Stimulated activated CD8-positive, alpha-beta memory T cell treated with anti-CD3 and anti-CD28 coated beads, Interleukin-2, amount 100 ng/mL, for 48 hours (primary cell): ENCODE data around the gene PBXIP1.
A peak's percentile ranks its signal among the peaks of the same experiment; 100 is the strongest.

Experiments used
- DNase-seq, 2 donors: peaks; one replicate each; pipeline ENCODE4 v3.0.0-alpha.2; 2020; ENCODE audit warnings: low read depth in 2 of 2

PBXIP1 gene

DNA sequence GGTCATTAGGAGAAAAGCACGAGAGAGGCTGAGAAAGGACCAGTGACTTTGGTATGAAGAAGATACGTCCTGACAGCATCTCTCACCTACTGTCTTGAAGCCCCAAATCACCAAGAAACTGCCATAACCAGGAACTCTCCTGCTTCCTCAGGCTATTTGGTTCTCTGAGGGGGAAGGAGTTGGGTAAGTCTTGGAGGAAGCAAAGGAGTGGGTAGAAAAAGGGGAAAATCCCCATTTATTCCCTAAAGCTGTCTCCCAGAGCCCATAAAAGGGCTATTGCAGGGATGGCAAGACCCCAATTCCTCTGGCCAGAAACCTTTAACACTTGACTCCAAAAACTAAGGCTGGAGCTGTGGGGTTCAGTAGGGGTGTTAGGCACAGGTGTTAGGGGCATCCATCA lies 2.1 kb upstream of the PBXIP1 start:
- no peak for DNase-seq

DNA sequence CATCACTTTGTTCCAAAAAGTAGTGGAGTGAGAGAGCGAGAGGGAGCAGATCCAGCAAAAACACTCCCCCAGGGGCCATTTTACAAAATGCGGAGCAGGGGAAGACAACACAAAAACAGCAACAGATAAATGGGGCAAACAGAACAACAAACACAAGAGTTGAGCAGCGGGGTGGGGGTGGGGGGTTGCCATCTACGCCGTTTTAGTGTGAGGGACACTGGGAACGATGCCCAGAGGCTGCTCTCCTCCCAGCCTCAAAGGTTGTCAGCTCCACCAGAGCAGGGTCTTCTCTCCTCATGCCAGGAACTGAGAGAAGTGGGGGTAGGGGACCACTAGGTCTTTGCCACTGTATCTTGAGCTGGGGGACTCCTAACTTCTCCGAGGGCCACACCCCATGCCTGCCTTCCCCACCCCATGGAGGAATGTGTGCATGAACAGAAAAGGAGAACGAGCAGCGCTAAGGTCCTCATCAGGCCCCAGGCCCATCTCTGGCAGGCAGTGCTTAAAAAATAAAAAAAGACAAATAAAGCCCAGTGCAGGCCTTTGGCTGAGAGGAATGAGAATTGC lies 1.3 kb upstream of the PBXIP1 start:
- DNase-seq: no peak

DNA sequence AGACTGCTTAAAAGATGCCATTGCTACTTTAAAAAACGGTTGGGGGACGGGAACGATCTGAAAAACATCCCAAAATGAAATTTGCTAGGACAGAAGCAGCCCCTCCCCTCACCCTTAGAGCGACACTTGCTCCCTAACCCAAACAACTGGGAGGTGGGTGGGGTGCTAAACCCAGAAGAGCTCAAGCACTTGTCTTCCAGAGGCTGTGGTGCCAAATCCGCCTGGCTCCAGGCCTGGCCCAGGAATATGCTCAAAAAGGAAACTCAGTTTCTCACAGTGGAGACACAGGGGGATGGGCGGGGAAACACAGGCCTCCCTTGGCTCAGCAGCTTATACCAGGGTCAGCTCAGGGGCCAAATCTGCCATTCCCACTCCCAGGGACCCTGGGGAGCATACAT lies 644 bp upstream of the PBXIP1 start:
- no peak for DNase-seq

DNA sequence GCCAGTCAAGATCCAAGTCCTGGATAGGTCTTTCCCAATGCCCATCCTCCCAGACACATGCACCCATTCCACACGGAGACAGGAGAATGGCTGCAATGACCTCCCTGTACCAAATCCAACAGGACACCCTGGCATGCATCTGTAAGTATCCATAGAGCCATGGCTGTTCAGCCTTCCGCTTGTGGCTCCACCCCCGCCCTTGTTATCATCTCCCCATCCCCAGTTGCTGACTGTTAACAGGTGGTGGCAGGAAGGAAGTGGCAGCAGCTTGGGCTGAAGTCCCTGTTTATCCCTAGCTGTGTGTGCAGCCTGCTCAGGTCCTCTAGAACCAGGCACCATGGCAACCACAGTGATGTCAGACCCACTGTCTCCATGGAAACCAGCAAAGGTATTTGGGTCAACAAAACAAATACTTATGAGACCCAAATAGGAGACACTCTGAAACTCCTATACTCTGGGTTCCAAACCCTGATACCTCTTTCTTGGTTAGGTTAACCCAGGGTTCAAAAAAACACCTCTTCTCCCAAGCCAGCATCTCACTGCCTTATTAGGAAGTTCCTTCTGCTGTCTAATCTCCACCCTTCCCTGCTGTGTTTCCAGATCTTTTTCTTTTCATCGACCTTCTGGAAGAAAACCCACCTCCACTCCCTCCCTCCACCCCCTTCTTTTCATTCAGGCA lies 721 bp downstream of the PBXIP1 start:
- peak; percentile 52 to 62 for DNase-seq

DNA sequence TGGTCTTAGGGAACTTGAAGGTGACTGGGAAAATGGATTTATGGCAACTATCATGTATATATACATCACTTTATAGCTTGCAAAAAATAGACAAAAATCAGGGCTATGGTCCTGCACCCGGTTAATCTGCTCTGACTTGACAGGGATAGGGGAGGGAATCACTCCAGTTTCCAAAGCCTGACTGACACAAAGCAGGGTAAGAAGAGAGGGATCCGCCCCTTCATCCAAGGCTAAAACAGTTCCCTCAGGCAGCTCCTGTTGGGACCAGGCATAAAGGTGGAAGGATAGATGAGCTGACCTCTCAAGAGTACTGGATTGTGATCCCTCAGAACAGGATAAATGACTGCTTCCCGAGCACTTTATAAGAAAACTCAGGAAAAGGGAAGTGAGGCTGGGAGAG lies 1.4 kb downstream of the PBXIP1 start:
- DNase-seq: no peak

DNA sequence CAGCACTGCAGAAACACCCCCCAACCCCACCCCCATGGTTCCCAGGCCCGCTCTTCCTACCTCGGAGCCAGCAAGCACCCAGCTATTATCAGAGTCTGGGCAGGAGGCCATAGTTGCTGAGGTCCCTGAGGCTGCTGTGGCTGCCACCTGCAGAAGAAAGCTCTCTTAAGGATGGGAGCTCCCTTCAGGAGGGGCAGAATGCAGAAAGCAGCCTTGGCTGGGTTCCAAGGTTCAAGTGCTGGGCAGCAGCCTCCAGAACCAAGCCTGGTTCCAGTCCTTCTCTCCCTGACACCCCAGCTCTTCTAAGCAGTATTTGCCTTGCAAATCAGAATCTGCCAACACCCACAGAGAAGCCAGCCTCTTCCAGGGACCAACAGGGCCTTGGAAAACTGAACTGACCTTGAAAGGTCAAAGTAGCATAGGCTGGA lies 2.3 kb downstream of the PBXIP1 start:
- no peak for DNase-seq

DNA sequence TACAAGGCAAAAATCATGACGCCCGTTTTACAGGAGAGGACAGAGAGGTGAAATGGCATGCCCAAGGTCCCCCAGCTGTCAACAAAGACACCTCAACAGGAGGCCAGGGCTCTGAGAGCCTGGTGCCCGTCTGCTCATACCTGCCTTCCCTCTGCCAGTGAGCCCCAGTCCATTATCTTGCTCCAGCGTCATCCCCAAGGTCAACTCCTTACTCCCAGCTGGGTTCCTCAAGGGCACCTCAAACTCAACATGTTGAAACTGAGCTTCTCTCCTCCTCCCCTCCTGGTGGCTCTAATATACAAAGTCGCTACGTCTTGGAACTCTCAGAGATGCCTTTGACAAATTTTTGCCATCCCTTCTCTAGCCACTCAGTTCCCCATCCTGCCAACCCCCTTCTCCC lies 3.2 kb downstream of the PBXIP1 start:
- no peak for DNase-seq

DNA sequence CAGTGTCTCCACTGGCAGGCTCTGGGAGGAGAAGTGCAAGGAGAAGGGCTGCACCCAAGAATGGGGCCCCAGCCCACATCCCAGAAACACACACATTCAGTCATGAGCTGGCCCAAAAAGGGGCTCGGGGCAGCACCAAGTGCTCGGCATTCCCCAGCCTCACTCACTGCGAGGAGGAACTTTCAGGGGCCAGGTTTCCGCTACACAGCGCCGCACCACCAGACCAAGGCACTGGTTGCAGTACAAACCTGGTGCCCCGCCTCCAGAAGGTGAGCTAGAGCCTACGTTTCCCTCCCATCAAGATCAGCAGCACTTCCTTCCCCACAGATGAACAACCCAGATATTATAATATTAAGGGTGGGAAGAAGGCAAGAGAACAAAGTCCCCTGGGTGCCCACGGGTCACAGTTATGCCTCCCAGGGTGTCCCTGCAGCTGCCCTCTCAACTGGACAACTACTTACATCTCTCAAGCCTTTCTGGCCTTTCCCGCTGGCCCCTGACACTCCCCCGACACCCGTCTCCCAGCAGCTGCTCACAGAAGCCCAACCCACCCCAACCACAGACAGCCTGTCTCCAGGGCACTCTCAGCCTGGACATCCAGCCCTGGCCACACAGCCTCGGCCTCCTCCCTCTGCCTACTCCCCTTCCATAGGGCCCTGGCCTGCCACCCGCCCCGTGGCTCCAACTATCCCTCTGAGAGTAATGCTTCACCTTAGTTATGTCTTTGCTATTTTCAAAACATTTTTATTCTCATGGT lies 3.8 kb downstream of the PBXIP1 start:
- DNase-seq: peak; percentile 30 to 47

DNA sequence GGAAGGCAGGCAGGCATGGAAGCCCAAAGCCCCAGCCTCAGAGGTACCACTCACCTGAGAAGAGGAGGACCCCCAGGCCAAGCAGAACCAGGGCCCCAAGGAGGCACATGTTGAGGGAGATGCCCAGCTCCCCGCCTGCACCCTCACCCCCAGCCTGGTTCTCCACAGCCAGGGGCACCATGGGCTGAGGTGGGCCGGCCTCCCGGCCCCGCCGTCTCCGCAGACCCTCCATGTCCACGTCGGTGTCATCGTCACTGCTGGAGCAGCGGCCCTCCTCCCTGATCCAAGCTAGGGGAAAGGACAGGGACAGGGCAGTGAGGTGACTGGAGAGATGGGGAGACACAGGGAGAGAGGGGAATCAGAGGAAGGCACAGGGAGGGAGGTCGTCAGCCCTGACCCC lies 7.8 kb downstream of the PBXIP1 start:
- no peak for DNase-seq

DNA sequence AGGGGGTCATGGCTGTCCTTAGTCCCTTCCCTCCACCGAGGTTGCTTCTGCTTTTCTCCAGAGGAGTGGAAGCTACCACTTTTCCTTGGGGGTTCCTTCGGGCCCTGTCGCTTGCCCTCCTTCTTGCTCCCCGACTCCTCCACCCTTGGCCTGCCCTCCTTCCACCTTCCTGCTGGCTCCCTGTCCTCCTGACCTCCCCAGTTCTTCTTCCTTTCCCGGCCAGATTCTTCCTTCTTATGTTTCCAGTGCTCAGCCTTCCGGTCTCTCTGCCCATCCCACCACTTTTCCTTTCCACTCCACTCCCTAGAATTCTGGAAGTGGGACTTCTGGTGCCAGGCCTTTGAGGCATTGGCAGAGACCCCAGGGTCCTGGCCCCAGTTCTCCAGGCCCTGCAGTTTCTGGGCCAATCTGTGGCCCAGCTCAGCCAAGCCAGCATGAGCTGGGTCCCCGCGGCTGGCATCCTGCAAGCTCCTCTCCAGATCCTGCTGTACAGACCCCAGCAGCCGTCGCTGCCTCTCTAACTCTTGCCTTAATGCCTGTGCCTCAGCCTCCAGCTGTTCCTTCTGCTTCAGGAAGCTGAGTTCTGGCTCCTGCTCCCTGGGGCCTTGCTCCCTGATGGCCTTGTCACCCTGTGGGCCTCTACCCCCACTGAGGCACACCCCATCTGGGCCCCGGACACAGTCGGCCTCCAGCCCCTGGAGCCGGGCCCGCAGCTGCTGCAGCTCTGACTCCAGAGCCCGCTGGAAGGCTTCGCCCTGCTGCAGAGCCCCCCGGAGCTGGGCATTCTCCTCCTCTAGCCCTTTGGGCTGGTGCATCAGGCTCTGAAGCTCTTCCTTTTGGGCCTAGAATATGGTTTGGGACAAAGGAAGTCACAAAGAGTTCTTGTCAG lies 9.7 kb downstream of the PBXIP1 start:
- DNase-seq: no peak

DNA sequence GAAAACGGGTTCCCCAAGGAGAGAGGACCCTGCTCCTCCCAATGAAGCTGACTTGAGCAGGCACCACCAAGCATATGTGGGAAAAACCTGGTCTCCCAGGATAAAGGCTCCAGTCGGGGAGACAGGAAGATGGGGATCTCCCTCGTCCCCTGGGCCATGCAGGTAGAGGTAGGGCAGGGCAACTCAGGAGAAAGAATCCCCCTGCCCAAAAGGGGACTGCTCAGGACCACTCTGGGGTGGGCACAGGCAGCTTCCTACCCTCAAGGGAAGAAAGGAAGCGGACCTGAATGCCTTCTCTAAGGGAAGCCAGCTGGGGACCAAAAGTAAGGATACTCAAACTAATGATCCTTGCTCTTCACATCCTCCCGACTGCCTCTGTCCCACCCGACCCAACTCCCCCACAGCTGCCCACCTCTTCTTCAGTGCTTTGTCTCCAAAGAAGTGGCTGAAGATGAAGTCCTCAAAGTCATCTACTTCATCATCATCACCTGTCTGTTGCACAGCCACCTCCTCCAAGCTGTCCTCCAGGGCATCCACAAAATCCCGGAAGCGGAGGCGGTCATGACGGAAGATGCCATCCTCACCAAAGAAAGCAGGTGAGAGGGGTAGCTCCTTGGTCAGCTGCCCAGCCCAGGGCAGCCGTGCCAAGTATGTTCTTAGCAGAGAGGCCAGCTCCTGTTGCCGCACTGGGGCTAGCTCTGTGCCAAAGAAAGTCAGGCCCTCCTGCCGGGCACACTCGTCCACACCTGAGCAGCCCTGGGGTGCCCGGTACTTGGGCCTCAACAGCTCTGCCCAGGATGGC lies 10.5 kb downstream of the PBXIP1 start:
- DNase-seq: no peak

DNA sequence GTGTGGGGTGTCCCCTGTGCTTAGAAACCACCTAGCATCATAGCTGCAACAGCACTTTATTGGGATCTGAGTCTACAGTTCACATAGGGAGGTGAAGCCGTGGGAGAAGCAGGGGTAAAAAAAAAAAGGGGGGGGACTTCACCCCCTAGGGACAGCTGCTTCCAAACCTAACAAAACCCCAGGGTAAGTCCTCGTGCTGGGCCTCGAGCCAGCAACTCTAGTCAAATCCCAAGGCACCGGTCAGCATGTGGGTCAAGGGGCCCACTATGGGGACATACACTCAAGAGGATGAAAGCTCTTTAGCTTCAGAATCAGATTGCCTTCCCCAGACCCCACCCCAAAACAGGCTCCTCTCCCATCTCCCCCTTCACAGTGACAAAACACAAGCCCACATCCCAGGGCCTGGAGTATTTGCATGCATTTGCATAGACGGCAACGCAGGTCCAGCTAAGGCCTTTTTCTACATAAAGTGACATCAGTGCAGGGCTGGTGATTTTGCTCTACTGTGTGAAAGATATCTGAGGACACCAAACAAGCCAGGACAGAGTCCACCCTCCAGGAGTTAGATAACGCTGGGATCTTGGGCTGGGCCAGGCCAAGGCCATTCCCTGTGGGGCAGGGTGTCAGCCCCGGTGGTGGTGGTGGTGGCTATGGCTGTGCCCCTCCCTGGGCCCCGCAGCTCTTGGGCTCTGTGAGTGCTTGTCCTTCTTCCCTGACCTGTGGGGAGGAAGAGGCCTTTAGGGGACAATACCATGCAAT lies 11.3 kb downstream of the PBXIP1 start:
- no peak for DNase-seq

DNA sequence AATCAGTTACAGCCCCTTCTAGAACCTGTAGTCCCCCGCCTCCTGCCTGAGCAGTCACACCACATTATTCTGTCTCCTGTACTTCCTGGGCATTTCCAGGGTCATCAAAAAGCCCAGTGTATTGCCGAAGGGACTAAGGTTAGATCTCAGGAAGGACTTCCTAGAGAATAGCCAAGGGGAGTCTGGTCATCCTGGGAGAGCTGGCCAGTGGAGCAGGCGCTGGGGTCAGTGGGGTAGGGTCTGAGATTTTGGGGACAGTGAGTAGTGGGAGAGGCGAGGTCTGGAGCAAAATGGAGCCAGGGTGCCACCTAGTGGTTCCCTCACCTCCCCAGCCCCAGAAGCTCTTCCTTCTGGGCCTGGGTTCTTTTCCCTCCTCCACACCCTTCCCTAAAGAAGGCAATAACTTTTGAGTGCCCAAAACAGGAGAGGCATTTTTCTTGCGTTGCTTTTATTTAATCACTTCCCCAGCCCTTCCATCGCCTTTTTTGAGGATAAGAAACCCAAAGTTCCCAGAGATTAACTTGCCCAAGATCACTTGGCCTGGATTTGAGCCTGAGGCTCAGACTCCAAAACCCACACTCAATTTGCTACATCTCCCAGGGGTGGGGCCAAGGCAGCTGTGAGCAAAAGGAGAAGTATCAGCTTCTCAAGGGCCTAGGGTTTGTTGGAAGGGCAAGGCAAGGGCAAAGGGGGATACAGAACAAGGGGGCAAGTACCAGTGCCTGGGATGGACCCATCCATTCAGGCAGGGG lies 12.1 kb downstream of the PBXIP1 start:
- DNase-seq: no peak

DNA sequence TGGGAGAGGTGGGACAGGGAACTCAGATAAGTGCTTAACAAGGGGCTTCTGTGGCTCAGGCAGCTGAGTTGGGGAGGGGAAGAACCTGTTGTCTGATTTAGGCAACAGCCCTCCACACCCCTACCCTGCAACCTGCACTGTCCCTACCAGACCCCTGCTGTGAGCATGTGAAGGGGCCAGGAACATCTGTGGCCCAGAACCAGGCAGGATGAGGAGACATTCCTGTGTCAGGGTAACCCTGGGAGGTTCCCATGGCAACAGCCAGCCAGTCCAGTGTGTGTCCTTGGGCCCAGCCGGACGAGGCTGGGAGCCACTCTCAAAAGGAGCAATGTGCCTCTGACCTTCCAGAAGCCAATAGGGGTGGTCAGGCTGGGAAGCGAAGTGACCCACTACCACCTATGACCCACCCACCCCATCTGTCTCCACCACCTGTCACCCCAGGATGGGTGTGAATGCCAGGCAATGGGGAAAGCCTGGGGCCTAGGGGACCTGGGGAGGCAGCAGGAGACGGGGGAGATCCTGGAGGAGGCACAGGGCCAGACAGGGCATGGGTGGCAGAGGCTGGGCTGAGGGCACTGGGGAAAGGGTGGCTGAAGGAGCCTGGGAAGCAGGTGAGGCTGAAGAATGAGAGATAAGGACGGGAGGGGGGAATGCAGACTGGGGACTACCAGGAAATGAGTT lies 14.4 kb downstream of the PBXIP1 start:
- DNase-seq: no peak

DNA sequence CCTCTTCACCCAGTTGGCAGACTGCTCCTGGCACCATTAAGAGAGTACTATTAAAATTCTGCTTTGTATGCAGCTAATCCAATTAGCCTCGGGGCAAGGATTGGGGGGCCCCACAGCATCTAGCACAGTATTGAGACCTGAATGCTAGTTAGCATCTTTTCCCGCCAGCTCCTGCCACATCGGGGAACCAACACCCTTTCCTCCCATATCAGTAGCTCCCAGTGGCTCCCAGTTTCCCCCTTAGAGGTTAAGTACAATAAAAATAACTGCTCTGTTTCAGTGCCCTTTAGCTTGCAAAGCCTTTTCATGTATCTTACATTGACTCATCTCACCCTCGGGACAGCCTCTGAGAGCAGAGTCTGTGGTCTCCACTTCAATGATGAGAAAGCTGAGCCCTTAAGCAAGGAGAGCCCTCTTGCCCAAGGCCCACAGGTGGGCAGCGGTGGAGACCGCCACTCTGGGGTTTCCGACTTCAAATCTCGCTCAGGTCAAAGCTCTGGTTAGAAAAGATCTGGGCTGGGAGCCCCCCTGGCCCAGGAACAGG lies 15.2 kb downstream of the PBXIP1 start:
- DNase-seq: no peak

DNA sequence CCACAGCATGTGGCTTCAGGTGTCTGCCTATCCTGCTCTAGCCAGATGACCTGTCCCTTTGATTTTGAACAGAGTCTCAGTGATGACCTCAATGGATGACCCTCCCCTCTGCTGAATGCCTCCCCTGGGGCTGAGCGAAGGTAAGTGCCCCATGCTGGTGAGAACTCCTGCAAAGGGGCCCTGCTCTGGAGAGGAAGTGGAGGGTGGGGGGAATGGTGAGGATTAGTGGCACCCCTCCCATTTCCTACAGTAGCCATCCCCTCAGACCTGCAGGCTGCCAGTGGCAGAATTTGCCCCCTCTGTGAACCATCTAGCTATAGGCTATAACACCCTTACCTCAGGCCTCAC lies 15.7 kb downstream of the PBXIP1 start:
- no peak for DNase-seq

DNA sequence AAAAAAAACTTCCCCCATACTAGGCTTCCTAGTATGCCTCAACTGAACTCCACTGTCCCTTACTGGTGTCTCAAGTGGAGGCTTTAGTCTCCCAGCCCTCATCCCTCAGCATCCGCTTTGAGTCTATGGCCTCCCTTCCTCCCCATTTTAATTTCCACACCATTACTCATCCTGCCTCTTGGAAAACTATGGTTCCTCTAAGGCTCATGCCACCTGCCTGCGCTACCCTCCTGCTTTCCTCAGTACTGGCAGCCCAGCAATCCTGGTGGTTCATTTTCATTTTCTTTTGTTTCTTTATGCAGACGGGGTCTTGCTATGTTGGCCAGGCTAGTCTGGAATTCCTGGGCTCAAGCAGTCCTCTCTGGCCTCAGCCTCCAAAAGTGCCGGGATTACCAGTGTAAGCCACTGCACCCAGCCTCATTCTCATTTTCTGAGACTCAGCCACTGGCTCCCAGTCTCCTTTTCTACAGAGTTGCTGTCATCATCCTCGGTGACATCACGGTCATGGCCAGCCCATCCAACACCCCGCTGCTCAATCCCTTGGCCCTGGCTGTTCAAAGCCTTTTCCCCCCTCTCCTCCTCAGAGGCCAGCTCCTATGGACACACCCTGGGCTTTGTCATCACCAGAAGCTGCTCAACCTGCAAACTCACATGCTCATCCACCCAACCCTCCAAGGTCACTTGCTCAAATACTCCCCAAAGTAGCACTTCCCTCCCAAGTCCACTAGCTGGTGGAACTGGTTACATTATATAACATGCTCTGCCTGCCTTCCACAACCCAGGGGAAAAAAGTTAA lies 17.1 kb downstream of the PBXIP1 start:
- no peak for DNase-seq

DNA sequence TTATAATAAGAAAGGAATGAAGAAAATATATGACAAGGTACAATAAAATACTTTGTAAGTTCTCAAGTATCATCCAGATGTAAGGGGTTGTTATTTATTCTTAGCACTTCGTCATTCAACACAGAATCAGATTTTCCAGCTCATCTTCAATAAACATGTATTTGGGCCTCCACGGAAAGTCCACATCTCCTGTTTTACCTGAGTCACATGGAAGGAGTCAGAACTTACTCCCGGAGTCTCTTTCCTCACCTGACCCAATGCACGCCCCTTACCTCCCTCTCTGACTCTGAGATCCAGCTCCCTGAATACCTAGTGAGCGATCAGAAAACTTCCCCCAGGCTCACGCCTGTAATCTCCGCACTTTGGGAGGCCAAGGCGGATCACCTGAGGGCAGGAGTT lies 17.9 kb downstream of the PBXIP1 start:
- no peak for DNase-seq
